HEK293T (cell line): ENCODE results near the gene CPT1C.

Source experiments
- BHLHE40 ChIP-seq: fragments of 450-650 bp; IDR thresholded peaks from 2 replicates; pipeline ENCODE4 v1.6.1; 2016; ENCODE audit warnings: mild to moderate bottlenecking, moderate library complexity, borderline replicate concordance
- CTBP1 ChIP-seq: fragments of 450-650 bp; IDR thresholded peaks from 2 replicates; pipeline ENCODE4 v1.6.1; 2016; ENCODE audit warnings: borderline replicate concordance
- FOXM1 ChIP-seq: fragments of 450-650 bp; IDR thresholded peaks from 2 replicates; pipeline ENCODE4 v1.6.1; 2017; ENCODE audit warnings: mild to moderate bottlenecking, borderline replicate concordance
- HDGF ChIP-seq: fragments of 450-650 bp; IDR thresholded peaks from 2 replicates; pipeline ENCODE4 v1.6.1; 2017; ENCODE audit warnings: antibody characterized with exemption, borderline replicate concordance
- NFRKB ChIP-seq: fragments of 450-650 bp; IDR thresholded peaks from 2 replicates; pipeline ENCODE4 v1.6.1; 2016; ENCODE audit warnings: mild to moderate bottlenecking, moderate library complexity
- SUZ12 ChIP-seq: fragments of 450-650 bp; IDR thresholded peaks from 2 replicates; pipeline ENCODE4 v1.6.1; 2016; ENCODE audit warnings: mild to moderate bottlenecking
- TARDBP ChIP-seq: fragments of 450-650 bp; IDR thresholded peaks from 2 replicates; pipeline ENCODE4 v1.6.1; 2016
- ZNF384 ChIP-seq: fragments of 450-650 bp; IDR thresholded peaks from 2 replicates; pipeline ENCODE4 v1.6.1; 2016

DNA sequence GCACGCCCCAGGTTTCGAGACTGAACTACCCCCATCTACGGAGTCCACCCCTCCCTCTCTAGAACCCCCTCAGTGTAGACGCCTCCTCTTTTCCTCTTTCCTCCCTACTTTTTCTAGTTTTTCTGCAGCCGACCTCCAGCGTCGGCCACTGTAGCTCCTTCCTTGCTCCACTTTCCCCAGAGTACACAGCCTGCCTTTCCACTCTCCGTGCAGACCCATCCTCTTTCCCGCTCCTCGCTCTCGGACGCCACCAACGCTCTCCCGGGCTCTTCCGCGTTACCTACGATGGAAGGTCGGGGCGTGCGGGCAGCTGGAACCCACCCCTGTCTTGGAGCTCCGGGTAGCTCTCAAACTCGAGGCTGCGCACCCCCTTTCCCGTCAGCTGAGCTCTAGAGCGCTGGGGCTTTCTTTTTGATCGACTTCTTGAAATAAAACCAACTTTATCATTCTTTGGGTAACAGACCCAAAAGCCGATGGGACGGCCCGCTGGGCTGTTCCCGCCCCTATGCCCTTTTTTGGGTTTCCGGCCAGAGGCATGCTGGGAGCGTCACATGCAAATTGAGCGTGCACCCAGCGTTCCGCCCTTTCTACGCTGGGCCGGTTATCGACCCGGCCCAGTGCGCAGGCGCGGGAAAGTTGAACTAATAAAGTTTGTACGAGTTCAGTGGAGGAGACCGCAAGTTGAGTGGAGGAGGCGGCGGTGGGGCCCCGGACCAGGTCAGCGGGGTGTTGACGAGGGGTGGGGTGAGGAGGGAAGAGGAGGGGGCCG is 25.4 kb upstream of the CPT1C start, which contains the start of the genes BCL2L12 and IRF3:
- TF ChIP-seq TARDBP (no peak), BHLHE40 (no peak), HDGF (no peak), NFRKB (no peak), SUZ12 (no peak), CTBP1 (no peak), FOXM1 (no peak), ZNF384 (no peak)
